GM12878 (cell line): Measurements from ENCODE around the gene C11orf65.
"Not testable (repeated sequence)": the region's sequence is repeated elsewhere in the genome, so short reads cannot be mapped to it uniquely, and the experiment has no call there.

ENCODE experiments used
- BACH1 ChIP-seq: fragments of 450-650 bp; IDR thresholded peaks from 2 replicates; pipeline ENCODE4 v1.6.1; 2017; ENCODE audit warnings: mild to moderate bottlenecking, borderline replicate concordance
- CREM ChIP-seq: IDR thresholded peaks from 2 replicates; pipeline ENCODE4 v1.6.1; 2014; ENCODE audit warnings: antibody characterized with exemption, low read depth
- HDAC6 ChIP-seq: fragments of 200-600 bp; sonication (generic); IDR thresholded peaks from one replicate; pipeline ENCODE4 v1.8.0; 2017; ENCODE audit warnings: antibody characterized with exemption; ENCODE audit not compliant: unreplicated experiment
- JUNB ChIP-seq: IDR thresholded peaks from 2 replicates; pipeline ENCODE4 v1.6.1; 2016; ENCODE audit warnings: antibody characterized with exemption, mild to moderate bottlenecking
- NR2C2 ChIP-seq: IDR thresholded peaks from 2 replicates; pipeline ENCODE4 v1.6.1; 2011; ENCODE audit warnings: borderline replicate concordance, low read depth; ENCODE audit not compliant: control insufficient read depth, insufficient read length
- NRF1 ChIP-seq: conservative IDR thresholded peaks from 2 replicates; pipeline ENCODE4 v1.6.1; 2011; ENCODE audit warnings: mild to moderate bottlenecking, low read depth, low read length, improper control_type of control experiment
- POLR2A ChIP-seq: IDR thresholded peaks from 2 replicates; pipeline ENCODE4 v1.6.1; 2011; ENCODE audit warnings: low read depth, mild to moderate bottlenecking, low read length
- RAD21 ChIP-seq: IDR thresholded peaks from 2 replicates; pipeline ENCODE4 v1.6.1; 2011; ENCODE audit warnings: mild to moderate bottlenecking, low read depth, low read length, moderate library complexity; ENCODE audit not compliant: insufficient read depth
- SP1 ChIP-seq: IDR thresholded peaks from one replicate; pipeline ENCODE4 v1.6.1; 2011; ENCODE audit warnings: low read depth, low read length
- TAF1 ChIP-seq: IDR thresholded peaks from 2 replicates; pipeline ENCODE4 v1.6.1; 2011; ENCODE audit warnings: mild to moderate bottlenecking, low read depth, low read length, borderline replicate concordance
- TF ChIP-seq, protein P1 (sequence below), 3 experiments: IDR thresholded peaks in 2 of 3; conservative IDR thresholded peaks in 1 of 3; 2 replicates each; pipeline ENCODE4 v1.5.1; 2011; ENCODE audit warnings: low read depth in 3 of 3, low read length in 3 of 3, mild to moderate bottlenecking in 3 of 3, control low read depth in 2 of 3, moderate library complexity in 2 of 3, inconsistent platforms in 1 of 3, mixed read lengths in 1 of 3; ENCODE audit not compliant: control insufficient read depth in 2 of 3, insufficient read depth in 1 of 3; ENCODE audit errors: extremely low read depth in 1 of 3
- TF ChIP-seq, protein P2 (sequence below): IDR thresholded peaks from 2 replicates; pipeline ENCODE4 v1.6.1; 2011; ENCODE audit warnings: low read depth, mild to moderate bottlenecking, low read length, moderate library complexity, borderline replicate concordance; ENCODE audit errors: extremely low read depth
- TF ChIP-seq, protein P3 (sequence below): IDR thresholded peaks from 2 replicates; pipeline ENCODE4 v1.6.1; 2012; ENCODE audit warnings: low read depth, low read length, improper control_type of control experiment

DNA sequence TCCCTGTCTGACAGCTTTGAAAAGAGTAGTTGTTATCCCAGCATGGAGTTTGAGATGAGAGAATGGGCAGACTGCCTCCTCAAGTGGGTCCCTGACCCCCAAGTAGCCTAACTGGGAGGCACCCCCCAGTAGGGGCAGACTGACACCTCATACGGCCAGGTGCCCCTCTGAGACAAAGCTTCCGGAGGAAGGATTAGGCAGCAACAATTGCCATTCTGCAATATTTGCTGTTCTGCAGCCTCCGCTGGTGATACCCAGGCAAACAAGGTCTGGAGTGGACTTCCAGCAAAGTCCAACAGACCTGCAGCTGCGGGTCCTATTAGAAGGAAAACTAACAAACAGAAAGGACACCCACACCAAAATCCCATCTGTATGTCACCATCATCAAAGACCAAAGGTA, 25.9 kb downstream of the C11orf65 start:
- TF ChIP-seq, protein P1, sequence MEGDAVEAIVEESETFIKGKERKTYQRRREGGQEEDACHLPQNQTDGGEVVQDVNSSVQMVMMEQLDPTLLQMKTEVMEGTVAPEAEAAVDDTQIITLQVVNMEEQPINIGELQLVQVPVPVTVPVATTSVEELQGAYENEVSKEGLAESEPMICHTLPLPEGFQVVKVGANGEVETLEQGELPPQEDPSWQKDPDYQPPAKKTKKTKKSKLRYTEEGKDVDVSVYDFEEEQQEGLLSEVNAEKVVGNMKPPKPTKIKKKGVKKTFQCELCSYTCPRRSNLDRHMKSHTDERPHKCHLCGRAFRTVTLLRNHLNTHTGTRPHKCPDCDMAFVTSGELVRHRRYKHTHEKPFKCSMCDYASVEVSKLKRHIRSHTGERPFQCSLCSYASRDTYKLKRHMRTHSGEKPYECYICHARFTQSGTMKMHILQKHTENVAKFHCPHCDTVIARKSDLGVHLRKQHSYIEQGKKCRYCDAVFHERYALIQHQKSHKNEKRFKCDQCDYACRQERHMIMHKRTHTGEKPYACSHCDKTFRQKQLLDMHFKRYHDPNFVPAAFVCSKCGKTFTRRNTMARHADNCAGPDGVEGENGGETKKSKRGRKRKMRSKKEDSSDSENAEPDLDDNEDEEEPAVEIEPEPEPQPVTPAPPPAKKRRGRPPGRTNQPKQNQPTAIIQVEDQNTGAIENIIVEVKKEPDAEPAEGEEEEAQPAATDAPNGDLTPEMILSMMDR (IDR thresholded peaks at IDR 0.05 in 2 of 3, conservative IDR thresholded peaks at IDR 0.05 in 1 of 3; ENCODE audit: control insufficient read depth in 2 of 3, extremely low read depth in 1 of 3, insufficient read depth in 1 of 3, low read depth in 3 of 3, low read length in 3 of 3) = not testable (repeated sequence)
- not testable (repeated sequence) for TF ChIP-seq TAF1, NRF1, RAD21, BACH1, JUNB, SP1, CREM, NR2C2, POLR2A, HDAC6
- TF ChIP-seq, protein P2, sequence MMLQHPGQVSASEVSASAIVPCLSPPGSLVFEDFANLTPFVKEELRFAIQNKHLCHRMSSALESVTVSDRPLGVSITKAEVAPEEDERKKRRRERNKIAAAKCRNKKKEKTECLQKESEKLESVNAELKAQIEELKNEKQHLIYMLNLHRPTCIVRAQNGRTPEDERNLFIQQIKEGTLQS = not testable (repeated sequence)
- TF ChIP-seq, protein P3, sequence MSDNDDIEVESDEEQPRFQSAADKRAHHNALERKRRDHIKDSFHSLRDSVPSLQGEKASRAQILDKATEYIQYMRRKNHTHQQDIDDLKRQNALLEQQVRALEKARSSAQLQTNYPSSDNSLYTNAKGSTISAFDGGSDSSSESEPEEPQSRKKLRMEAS = not testable (repeated sequence)
